Natural killer cell treated with Interleukin-12 subunit alpha and Interleukin-12 subunit beta and Interleukin-15 and Interleukin-18, amount 100 ng/mL, for 72 hours (primary cell): ENCODE data around the gene PINK1. TPM values are rescaled to one million over a fixed set of nuclear protein-coding genes. Genes with fewer than 3 reads are reported as not detected.
A peak's percentile ranks its signal among the peaks of the same experiment; 100 is the strongest.

Experiments used
- ATAC-seq, 2 donors: fragments of 150-1000 bp; cut with Tn5 transposase in 1 of 2; sonication (Bioruptor Pico), chemical (Tn5 transposase) in 1 of 2; 2 replicates each; pipeline ENCODE4 v1.10.0; 2021
- DNase-seq: peaks from one replicate; pipeline ENCODE4 v3.0.0; 2022; ENCODE audit warnings: low spot score
- H3K27ac Mint-ChIP-seq, 2 donors: 1 replicate in 1 of 2; 2 replicates in 1 of 2; pipeline ENCODE4 v1.8.0; 2022; ENCODE audit warnings: mixed read lengths in 2 of 2, mild to moderate bottlenecking in 1 of 2, moderate library complexity in 1 of 2
- H3K27me3 Mint-ChIP-seq, 2 donors: 1 replicate in 1 of 2; 2 replicates in 1 of 2; pipeline ENCODE4 v1.8.0; 2022; ENCODE audit warnings: mixed read lengths in 2 of 2
- H3K36me3 Mint-ChIP-seq: one replicate; pipeline ENCODE4 v1.8.0; 2022; ENCODE audit warnings: mixed read lengths
- H3K4me1 Mint-ChIP-seq, 2 donors: 1 replicate in 1 of 2; 2 replicates in 1 of 2; pipeline ENCODE4 v1.8.0; 2022; ENCODE audit warnings: low read depth in 2 of 2, mixed read lengths in 2 of 2, mild to moderate bottlenecking in 1 of 2
- H3K4me3 Mint-ChIP-seq: one replicate; pipeline ENCODE4 v1.8.0; 2022; ENCODE audit warnings: mixed read lengths
- H3K9me3 Mint-ChIP-seq: 2 replicates; pipeline ENCODE4 v1.8.0; 2022; ENCODE audit warnings: mixed read lengths
- total RNA-seq, 2 donors: library from RNA; stranded (reverse); gene quantifications; one replicate each; pipeline ENCODE4 v1.2.3, GENCODE V29; 2022

Gene PINK1
- total RNA-seq, 2 donors from 2014 or later, result 3.8 to 4.7 TPM

DNA sequence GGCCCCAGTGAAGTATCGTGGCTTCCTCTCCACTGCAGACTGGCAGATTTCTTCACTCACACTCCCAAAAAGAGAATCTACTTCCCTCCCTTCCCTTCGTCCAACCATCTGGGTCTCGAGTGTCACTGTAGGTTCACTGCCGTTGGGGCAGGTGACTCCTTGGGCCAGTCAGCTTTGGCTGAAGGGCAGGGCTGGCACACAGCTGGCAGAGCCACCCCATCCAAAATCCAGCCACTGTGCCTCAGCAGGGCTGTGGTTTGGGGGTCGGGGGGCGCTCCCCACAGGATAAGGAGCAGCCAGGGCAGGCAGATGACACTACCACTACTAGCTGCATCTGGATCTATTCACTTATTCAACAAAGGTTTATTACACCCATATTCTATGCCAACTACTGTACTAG lies 9.8 kb downstream of the PINK1 start:
- Mint-ChIP-seq H3K27ac (no peak overlapping the region), H3K36me3 (no peaks in the 10 kb centered on the region), H3K27me3 (no peaks in the 10 kb centered on the region), H3K4me1 (peaks cover 4 to 5% of the 10 kb centered on the region in 2 donors), H3K9me3 (no peaks in the 10 kb centered on the region), H3K4me3 (no peak overlapping the region)
- DNase-seq (no peak), ATAC-seq (no peak)

DNA sequence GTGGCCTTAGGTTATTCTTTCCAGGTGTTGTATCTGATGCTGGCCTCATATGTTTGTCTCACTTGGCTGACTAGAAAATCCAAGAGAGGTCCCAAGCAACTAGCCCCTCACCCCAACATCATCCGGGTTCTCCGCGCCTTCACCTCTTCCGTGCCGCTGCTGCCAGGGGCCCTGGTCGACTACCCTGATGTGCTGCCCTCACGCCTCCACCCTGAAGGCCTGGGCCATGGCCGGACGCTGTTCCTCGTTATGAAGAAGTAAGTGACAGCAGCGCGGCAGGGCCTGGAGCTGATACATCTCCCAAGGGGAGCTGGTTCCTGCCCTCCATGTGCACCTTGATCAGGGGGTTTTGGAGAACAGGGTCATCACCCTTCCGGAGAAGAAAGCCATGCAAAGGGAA lies 11.2 kb downstream of the PINK1 start:
- H3K27me3 Mint-ChIP-seq, result no peaks in the 10 kb centered on the region
- DNase-seq (no peak), ATAC-seq (no peak)
- no peaks in the 10 kb centered on the region for H3K9me3 Mint-ChIP-seq
- no peak overlapping the region for H3K4me3 Mint-ChIP-seq
- peaks cover 3% of the 10 kb centered on the region for H3K36me3 Mint-ChIP-seq
- H3K4me1 Mint-ChIP-seq, result peaks cover 4 to 5% of the 10 kb centered on the region in 2 donors
- no peak overlapping the region for H3K27ac Mint-ChIP-seq

DNA sequence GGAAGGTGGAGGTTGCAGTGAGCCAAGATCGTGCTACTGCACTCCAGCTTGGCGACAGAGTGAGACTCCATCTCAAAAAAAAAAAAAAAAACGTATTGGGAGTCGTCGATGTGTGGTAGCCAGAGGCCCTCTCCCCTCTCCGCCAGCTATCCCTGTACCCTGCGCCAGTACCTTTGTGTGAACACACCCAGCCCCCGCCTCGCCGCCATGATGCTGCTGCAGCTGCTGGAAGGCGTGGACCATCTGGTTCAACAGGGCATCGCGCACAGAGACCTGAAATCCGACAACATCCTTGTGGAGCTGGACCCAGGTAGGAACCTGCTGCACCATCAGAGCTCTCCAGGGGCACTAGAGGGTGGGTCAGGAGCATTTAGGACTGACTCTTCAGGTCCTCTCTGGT lies 12.2 kb downstream of the PINK1 start:
- DNase-seq, result no peak
- Mint-ChIP-seq H3K27me3 (no peaks in the 10 kb centered on the region), H3K4me3 (no peak overlapping the region), H3K4me1 (peaks cover under 1% of the 10 kb centered on the region in 2 donors), H3K27ac (no peak overlapping the region), H3K36me3 (peaks cover 7% of the 10 kb centered on the region), H3K9me3 (no peaks in the 10 kb centered on the region)
- no peak for ATAC-seq

DNA sequence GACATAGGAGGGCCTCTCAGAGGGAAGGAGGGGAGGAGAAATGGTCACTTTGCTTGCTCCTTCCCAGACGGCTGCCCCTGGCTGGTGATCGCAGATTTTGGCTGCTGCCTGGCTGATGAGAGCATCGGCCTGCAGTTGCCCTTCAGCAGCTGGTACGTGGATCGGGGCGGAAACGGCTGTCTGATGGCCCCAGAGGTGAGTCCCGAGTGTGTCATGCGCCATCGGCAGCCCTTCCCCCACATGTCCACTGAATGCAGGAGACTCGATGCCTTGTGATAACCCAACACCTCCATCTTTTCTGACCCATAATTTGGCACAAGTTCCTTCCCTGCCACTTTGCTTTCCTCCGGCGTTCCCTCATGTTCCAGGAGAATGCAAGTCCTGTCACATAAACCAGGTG lies 15.2 kb downstream of the PINK1 start:
- Mint-ChIP-seq H3K4me3 (no peak overlapping the region), H3K9me3 (no peaks in the 10 kb centered on the region), H3K36me3 (peaks cover 21% of the 10 kb centered on the region), H3K27me3 (no peaks in the 10 kb centered on the region), H3K27ac (no peak overlapping the region), H3K4me1 (peaks cover 0 to 4% of the 10 kb centered on the region in 2 donors)
- no peak for ATAC-seq
- DNase-seq, result no peak

DNA sequence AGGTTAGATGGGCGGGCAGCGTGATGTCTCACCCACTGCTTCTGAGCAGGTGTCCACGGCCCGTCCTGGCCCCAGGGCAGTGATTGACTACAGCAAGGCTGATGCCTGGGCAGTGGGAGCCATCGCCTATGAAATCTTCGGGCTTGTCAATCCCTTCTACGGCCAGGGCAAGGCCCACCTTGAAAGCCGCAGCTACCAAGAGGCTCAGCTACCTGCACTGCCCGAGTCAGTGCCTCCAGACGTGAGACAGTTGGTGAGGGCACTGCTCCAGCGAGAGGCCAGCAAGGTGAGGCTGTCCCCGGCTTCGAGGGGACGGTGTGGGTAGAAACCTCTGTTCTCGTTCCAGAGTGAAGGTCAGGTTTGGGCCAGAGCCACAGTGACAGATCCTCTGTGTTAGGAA lies 15.7 kb downstream of the PINK1 start:
- H3K36me3 Mint-ChIP-seq, result peaks cover 21% of the 10 kb centered on the region

DNA sequence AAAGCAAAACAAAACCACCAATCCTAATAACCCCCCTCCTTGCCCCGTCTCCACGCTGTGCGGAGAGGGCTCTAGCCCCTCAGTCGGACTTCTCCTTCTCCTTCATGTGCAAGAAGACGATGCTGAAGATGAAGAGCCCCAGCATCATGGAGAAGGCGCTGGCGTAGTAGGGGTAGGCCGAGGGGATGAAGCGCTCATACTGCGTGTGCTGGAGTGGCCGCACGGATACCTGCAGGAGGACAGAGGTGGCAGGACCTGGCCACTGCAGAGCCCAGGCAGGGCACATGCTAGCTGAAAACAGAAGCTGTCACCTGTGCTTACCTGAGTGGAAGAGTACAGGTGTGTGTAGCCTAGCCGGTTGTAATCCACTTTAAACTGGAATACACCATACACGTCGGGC lies 19.0 kb downstream of the PINK1 start:
- H3K36me3 Mint-ChIP-seq, result peaks cover 31% of the 10 kb centered on the region
- ATAC-seq (no peak), DNase-seq (no peak)
- H3K9me3 Mint-ChIP-seq, result no peaks in the 10 kb centered on the region
- H3K27ac Mint-ChIP-seq, result no peak overlapping the region
- H3K27me3 Mint-ChIP-seq, result no peaks in the 10 kb centered on the region
- no peak overlapping the region for H3K4me3 Mint-ChIP-seq
- H3K4me1 Mint-ChIP-seq, result peaks cover 8 to 13% of the 10 kb centered on the region in 2 donors

More for the DNA sequence above, 15.7 kb downstream of the PINK1 start:
- Mint-ChIP-seq H3K27ac (peak overlapping the region in 1 of 2 donors; percentile 69), H3K9me3 (no peaks in the 10 kb centered on the region), H3K27me3 (no peaks in the 10 kb centered on the region), H3K4me3 (no peak overlapping the region), H3K4me1 (peaks cover 0 to 4% of the 10 kb centered on the region in 2 donors)
- ATAC-seq (no peak), DNase-seq (no peak)

DNA sequence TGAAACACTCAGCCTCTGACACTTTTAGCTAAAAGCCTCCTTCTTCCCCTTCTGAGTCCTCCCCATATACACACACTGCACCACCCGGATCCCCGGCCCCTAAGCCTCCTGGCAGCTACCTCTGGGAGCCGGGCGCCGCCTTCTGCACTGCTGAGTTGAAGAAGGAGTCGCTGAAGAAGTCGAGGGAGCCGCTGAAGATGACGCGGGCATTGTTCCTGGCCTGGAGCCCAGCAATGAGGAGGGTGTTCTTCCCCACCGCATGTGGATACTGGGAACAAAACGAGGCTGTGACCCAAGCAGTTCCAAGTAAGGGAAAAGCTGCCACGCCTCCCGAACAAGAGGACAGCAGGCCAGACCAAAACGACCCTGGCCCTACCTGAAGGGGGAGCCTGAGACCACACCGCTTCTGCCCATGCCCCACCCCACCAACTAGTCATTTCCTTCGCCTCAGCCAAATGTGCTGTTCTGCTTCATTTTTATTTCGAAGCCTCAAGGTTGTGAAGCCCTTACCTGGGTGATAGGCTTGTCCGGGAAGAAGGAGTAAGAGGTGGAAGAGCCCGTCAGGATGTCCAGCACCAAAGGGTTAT lies 20.9 kb downstream of the PINK1 start:
- peaks cover 32% of the 10 kb centered on the region for H3K36me3 Mint-ChIP-seq

DNA sequence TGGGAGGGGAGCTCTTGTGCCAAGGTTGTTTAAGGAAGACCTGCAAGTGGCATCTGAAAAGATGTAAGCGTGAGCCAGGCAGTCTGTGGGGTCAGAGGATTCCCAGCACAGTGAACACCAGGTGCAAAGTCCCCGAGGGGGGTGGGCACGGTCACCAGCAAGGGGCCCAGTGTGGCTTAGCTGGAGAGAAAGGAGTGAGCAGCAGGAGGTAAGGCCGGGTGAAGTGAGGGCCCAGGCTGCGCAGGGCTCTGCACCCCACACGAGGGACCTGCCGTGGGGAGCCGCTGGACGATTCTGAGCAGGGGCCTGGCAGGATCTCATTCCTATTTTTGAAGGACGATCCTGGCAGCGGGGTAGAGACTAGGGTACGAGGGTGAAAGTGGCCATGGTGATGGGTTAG lies 23.8 kb downstream of the PINK1 start:
- Mint-ChIP-seq H3K36me3 (peaks cover 31% of the 10 kb centered on the region), H3K27me3 (no peaks in the 10 kb centered on the region), H3K27ac (peak overlapping the region in 1 of 2 donors; percentile 9), H3K4me1 (peaks cover 30% of the 10 kb centered on the region in 2 donors), H3K4me3 (no peak overlapping the region), H3K9me3 (no peaks in the 10 kb centered on the region)
- ATAC-seq, result no peak
- no peak for DNase-seq

More for the DNA sequence above, 20.9 kb downstream of the PINK1 start:
- Mint-ChIP-seq H3K4me3 (no peak overlapping the region), H3K4me1 (peaks cover 12 to 17% of the 10 kb centered on the region in 2 donors), H3K9me3 (no peaks in the 10 kb centered on the region), H3K27ac (no peak overlapping the region), H3K27me3 (no peaks in the 10 kb centered on the region)
- ATAC-seq (no peak), DNase-seq (no peak)

DNA sequence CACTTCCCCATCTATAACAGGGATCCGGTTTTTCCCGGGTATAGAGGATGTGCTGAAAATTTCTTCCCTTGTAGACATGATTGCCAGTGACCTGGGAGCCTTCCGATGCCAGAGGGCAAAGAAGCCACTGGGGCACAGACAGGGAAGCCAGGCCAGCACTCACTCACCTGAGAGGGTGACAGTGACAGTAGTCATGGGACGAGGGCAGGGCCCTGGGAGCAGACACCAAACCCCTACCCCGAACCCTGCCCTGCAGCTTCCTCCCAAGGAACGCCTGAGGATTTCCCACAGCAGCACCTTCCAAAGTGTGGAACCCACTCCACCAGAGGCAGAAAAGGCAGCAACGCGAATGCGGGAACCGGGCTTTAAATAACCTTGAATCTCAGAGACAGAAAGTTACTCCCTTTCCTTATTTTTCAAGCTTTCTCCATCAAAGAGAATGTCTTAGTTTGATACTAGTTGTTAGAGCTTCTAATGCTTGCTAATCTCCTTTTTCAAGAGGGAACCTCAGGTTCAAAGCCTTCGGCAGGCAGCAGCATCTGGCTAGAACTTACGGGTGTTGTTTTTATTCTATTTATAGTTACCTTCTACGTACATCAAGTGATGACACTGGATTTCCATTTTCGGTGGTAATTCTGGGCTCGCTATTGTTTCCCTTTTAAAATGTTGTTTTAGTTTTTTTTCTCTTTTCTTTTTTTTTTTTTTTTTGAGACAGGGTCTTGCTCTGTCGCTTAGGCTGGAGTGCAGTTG lies 25.1 kb downstream of the PINK1 start:
- peak overlapping the region in 1 of 2 donors; percentile 97 for H3K27ac Mint-ChIP-seq
- ATAC-seq, result no peak
- H3K9me3 Mint-ChIP-seq, result no peaks in the 10 kb centered on the region

DNA sequence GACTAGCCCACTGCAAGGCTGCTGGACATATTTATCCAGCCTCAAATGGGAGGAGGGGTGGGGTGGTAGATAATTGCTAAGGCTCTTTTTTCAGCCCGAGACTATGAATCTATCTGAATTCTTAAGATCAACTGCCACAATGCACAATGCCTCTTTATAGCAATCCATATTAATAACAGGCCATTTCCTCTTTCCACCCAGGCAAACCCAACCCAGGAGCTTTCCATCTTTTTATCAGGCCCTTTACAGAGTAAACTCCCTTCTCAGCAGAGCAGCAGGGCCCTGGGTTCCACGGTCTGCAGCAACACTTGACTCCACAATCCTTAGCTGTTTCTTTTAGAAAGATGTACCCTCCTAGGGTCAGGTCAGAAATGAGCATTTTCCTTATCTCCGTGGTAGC lies 27.1 kb downstream of the PINK1 start:
- Mint-ChIP-seq H3K27me3 (no peaks in the 10 kb centered on the region), H3K4me3 (peak overlapping the region; percentile 99), H3K27ac (peak overlapping the region; percentile 91 to 97), H3K4me1 (peaks cover 37 to 40% of the 10 kb centered on the region in 2 donors), H3K36me3 (peaks cover 26% of the 10 kb centered on the region), H3K9me3 (no peaks in the 10 kb centered on the region)
- ATAC-seq (no peak), DNase-seq (no peak)

More for the DNA sequence above, 25.1 kb downstream of the PINK1 start:
- peaks cover 37 to 40% of the 10 kb centered on the region in 2 donors for H3K4me1 Mint-ChIP-seq
- H3K36me3 Mint-ChIP-seq, result peaks cover 26% of the 10 kb centered on the region
- H3K4me3 Mint-ChIP-seq, result no peak overlapping the region
- DNase-seq, result no peak
- no peaks in the 10 kb centered on the region for H3K27me3 Mint-ChIP-seq

DNA sequence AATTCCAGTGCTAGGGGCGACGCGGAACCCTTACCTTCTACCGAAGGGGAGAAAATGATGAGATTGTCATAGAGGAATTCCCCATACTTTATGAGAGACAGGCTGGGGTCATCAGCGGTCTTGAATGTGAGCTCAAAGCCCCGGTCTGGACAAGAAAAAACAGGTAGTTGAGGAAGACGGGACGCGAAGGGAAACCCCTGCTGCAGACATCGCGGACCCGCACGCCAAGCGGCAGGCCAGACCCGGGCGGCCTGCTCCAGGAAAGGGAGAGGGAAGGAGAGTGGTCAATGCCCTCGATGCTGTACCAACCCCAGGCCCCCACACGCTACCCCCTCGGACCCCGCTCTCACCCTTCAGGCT lies 27.6 kb downstream of the PINK1 start:
- DNase-seq, result no peak
- Mint-ChIP-seq H3K9me3 (no peaks in the 10 kb centered on the region), H3K4me1 (peaks cover 37 to 40% of the 10 kb centered on the region in 2 donors), H3K4me3 (peak overlapping the region; percentile 99), H3K27me3 (no peaks in the 10 kb centered on the region), H3K27ac (peak overlapping the region; percentile 91 to 97), H3K36me3 (peaks cover 26% of the 10 kb centered on the region)
- ATAC-seq, result no peak

DNA sequence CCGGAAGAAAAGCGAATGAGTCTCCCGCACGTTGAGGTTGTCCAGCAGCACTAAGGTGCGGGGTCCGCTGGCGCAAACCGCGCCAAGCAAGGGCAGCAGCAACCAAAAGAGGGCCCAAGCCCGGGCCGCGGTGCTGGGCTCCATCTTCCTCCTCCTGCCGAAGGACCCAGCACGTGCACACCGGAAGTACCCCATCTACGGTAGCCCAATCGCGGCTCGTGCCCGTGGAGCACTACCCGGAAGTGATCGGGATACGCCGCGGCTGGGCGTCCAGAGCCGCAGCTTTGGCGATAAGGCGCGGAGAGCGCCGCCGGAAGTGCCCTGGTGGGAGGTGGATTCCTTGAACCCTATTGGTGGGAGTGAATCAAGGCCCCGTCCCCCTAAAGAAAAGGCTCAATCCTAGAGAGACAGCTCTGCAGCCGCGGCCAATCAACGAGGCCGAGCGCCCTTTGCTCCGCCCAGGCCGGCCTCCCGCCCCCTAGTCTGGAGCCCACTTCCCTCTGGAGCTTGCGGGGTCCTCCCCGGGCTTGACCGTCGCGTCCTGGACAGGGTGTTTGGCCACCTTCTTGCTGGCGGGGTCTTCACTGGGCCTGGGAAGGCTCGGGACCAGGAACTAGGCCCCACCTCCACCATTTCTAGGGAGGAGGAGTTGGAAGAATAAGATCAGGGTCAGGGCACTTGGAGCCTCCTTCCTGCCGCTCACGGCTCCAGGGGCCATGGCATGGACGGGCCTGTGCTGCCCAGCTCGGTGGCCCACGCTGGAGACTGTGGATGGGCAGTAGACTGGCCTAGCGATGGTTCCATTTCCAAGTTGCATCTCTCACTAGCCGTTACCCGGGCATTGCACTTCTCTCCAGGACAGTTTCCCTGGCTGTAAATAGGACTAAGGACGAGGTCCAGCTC lies 28.2 kb downstream of the PINK1 start, which contains the start of gene DDOST:
Gene DDOST (minus strand): TSS at position 163 of the 903 bp plus-strand sequence. CDS start 19 bp downstream, at position 144.
- Mint-ChIP-seq H3K27me3 (no peaks in the 10 kb centered on the region), H3K36me3 (peaks cover 24% of the 10 kb centered on the region), H3K4me1 (peaks cover 35 to 40% of the 10 kb centered on the region in 2 donors), H3K27ac (peak within 1 kb of the TSS; percentile 91 to 97), H3K9me3 (no peaks in the 10 kb centered on the region), H3K4me3 (peak within 1 kb of the TSS; percentile 99)
- ATAC-seq, result peak; percentile 98
- peak; percentile 98 for DNase-seq

DNA sequence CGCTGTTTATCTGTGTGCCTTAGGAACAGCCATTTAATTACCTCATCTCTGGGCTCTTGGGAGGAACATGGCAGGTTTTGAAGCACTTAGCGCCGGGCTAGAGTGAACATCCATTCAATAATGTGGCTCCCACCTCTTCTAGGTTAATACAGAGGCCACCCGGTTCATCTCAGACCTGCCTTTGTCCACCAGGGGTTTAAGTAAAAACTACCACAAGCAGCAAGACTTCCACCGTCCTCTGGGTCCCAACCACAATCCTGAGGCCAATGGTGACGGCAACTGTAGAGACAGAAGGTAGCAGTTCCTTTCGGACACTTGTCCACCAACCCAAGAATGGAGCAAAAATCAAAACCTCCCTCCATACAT lies 28.8 kb downstream of the PINK1 start:
- H3K36me3 Mint-ChIP-seq, result peaks cover 17% of the 10 kb centered on the region
- peak overlapping the region; percentile 91 to 97 for H3K27ac Mint-ChIP-seq
- ATAC-seq (no peak), DNase-seq (no peak)
- peak overlapping the region; percentile 99 for H3K4me3 Mint-ChIP-seq
- H3K27me3 Mint-ChIP-seq, result no peaks in the 10 kb centered on the region
- H3K9me3 Mint-ChIP-seq, result no peaks in the 10 kb centered on the region
- H3K4me1 Mint-ChIP-seq, result peaks cover 33 to 39% of the 10 kb centered on the region in 2 donors
